HG02884 (cell line): ENCODE data around the gene CDC42SE1.
A peak's percentile ranks its signal among the peaks of the same experiment; 100 is the strongest.

ENCODE experiments used
- ATAC-seq: cut with Tn5 transposase; IDR thresholded peaks from one replicate; pipeline ENCODE4 v1.9.1; 2021; ENCODE audit warnings: mild to moderate bottlenecking, moderate library complexity; ENCODE audit not compliant: unreplicated experiment

Gene CDC42SE1

DNA sequence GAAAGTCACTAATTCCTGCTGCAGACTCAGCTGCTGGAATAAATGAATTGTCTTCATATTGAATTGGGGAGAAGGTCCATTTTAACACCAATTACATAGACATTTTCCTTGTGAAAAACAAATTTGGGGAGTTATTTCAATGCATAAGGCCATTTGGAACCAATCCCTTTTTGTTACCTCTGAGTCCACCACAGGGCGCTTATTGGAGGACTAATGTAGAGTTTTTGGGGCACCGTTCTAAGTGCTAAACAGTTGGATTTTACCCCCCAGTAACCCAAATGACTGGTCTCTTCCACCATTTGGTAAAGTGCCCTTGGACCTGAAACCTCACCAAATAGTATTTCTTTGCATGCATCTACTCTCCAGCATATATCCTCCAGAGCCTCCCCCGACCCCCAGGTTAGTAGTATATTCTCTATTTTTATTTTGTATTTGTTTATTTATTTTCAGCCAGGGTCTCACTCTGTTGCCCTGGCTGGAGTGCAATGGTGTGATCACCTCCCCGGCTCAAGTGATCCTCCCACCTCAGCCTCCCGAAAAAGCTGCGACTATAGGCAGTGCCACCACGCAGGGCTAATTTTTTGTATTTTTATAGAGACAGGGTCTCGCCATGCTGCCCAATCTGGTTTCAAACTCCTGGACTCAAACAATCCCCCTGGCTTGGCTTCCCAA lies 49.6 kb downstream of the CDC42SE1 start:
- ATAC-seq: no peak

DNA sequence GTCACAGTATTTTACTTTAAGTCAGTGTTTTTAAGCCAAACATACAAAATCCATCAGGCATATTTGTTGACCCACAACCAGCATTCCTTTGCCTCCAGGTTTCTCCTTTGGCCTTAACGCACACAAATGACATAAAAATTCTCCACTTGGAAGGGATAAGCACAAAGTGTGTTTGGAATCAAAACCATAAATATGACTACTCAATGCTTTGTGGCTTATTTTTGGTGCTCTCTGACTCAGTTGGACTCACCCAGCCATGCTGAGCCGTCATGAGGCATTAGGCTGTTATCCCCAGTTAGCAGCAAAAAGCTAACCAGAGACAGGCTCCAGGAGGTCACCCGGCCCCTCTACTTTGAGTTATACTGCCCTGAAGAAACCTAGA lies 50.2 kb downstream of the CDC42SE1 start:
- ATAC-seq: no peak

DNA sequence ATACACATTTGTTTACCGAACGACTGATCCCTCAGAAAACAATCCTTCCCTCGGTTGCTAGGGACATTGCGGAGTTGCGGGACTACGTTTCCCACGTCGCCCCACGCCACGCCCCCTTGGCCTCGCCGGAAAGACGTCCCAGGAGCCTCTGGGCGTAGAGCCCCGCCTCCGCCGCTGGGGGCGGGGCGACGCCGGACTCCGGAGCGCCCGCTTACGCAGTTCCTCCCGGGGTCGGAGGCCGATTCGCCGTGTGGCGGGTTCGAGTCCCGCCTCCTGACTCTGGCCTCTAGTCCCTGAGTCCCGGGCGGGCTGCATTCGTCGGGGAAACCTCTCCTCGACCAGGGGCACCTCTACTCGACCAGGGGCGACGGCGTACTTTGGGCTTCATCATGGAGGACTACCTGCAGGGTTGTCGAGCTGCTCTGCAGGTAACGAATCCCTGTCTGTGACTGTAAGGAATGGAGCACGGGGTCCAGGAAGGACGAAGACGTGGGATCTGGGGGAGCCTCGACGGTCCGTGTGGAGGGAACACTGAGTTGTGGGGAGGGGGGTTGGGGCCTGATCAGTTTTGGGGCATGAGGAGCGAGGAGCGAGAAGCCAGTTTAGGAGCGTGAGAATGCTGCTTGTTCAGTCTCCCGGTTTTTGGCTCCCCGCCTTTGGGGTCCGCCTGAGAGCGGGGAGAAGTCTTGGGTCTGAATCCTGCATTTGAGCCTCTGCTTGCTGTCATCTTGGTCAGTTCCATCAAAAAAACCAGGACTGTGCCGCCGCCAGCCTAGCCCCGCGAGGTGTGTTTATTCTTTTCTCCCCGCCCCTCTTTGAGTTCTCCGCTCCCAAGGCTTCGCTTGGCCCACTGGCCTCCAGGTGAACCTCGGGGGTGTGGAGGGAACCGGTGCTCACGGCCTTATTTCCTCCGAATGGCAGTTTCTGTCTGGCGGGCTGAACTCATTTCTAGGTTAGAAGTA lies 50.9 kb downstream of the CDC42SE1 start, which contains the start of gene PRUNE1:
TSS of gene PRUNE1 (plus strand) at position 206 of the 962 bp plus-strand sequence. CDS start at position 390, 184 bp downstream.
- ATAC-seq: peak; percentile 63

DNA sequence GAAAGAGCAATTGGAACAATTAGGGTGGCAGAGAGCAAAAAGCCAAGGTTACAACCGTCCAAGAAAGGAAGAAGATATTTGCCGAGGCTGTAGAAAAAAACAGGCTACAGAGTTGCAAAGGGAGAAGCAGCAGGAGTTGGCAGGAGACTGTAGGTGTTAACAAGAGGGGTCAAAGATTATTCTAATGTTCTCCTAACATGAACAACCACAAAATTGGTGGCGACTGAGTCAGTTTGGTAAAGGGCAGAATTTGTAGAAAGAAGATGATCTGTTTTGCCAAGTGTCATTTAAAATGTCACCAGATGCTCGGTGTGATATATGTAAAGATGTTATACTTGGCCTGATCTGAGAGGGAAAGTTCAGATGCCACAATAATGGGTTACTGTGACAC lies 51.6 kb downstream of the CDC42SE1 start:
- ATAC-seq: no peak

DNA sequence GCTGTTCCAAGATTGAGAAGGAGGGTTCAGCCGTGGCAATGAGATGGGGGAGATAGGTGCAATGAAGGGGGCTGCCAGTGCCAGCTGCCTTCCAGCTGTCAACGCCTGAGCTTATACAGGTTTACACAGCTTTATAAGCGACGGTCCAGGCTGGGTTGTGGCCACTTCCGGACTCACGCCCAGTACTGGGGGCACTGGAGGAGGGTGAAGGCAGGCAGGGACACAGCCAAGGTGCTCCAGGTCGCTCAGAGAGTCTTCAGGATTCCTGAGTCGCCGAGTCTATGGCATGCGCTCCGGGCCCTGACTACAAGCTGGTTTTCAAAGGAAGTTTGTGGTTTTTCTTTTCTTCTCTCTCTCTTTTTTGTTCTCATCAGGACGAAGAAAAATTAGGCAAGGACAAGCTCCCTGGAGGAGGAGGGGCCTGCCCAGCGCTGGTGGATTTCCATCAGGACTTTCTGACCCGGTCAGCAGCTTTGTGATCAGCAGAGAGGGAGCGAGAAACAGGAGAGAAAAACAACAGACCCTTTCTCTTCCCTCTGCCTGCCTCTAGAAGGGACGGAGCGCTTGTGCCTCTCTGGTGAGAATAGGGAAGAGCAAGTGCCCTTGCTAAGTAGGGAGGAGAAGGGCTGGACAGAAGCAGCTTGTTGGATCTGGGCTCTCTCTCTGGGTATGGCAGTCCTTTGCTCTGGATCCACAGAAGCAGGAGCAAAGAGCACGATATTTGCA lies 52.9 kb downstream of the CDC42SE1 start, which contains the start of gene MINDY1:
TSS of gene MINDY1 (minus strand) at position 576 of the 726 bp plus-strand sequence. CDS start 4,285 bp downstream, outside the sequence.
- ATAC-seq: no peak

DNA sequence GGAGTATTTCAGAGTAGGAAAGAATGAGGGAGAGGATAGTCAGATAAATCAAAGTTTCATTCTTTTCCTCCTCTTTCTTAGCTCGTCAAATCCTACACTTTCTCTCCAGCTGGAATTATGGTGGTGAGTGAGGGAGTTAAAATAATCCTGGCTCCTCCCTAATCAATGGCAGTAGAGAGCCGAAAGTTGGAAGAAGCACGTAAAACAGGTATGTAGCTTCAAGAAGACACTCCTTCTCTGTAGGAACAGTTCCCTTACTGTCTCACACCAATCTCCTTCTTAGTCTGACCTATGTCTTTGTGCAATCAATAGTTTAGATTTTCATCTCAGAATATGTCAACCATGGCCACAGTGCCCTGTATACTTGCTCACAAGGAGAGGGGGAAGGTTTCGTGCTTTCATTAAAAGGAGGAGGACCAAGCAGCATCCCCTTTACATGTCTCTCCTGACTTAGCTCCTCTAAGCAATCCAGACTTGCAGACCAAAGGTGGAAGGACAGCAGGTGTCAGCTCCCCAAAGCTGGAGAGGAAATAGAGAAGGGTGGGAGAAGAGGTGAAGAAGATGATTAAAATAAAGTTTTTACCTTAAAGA lies 53.6 kb downstream of the CDC42SE1 start:
- ATAC-seq: no peak

DNA sequence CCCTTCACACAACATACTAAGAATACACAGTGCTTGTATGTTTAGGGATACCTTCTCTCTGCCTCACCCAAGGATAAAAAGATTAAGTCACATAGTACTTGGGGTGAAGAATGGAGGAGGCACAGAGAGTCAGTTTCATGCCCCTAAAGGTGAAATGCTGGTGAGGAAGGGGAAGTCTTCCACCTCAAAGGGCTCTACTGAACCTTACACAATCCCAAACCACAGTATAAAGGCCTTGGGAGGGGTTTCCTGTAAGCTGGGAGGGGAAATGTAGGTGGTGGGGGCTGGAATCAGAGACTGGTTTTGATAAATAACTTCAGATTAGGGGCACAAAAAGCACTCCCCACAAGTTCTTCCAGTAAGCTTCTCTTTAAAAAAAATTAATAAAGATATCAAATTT lies 56.2 kb downstream of the CDC42SE1 start:
- ATAC-seq: no peak

DNA sequence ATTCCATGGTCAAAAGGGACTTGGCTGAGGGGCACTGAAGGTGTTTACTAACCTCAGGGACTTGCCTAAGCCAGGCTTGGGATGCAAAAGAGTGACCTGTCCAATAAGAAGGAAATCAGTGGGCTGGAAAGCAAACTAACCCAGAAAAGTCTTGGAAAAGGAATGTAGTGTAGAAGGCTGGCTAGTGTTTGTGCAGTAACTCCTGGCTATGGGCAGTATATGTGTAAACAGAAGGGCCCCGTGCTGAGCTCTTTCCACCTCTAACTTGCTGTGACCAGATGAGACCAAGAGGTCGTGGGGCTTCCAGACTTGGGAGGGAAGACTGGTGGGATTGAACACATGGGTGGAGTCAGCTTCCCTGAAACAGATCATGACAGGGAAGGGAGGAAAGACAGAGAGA lies 56.8 kb downstream of the CDC42SE1 start:
- ATAC-seq: no peak

DNA sequence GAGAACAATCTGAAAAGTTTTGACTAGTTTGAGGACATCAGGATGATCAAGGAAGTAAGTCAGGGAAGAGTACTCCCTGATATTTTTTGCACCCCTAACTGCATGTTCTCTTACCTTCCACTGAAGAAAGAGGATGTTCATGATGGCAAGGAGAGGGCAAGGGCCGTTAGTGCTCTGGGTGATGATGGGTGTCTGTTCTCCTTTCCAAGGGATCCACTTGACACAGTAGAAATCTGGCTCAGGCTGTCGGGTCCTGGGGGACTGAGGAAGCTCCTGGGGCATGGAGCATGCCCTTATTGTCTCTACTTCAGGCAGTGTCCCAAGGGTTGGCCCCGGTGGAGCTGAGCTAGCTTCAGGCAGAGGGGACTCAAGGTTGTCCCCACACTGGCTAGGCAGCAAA lies 57.4 kb downstream of the CDC42SE1 start:
- no peak for ATAC-seq

DNA sequence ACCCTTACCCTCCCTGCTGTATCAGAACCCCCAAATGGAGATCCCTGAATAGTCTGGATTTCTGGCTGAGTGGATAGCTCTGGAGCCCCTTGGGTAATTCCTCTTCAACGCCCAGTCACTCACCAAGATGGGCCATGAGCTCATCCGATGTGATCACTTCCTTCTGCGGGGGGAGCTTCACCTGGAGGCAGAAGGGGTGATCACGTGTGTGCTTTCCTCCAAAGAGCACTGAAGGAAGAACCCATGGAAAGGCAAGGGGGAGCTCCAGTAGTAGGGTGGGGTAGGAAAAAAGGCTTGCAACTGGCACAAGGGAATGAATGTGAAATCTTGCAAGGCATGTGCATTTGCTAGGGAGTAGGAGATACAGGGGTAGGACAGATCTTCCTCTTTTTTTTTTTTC lies 57.8 kb downstream of the CDC42SE1 start:
- no peak for ATAC-seq
